Heart right ventricle (tissue), 16 donors: Measurements from ENCODE around the gene RBMS3. TPM values are rescaled to one million over a fixed set of nuclear protein-coding genes. Genes with fewer than 3 reads are reported as not detected.

Source experiments
- ATAC-seq, 8 donors: fragments of 200-7000 bp; cut with Tn5 transposase; one replicate each; pipeline ENCODE4 v1.9.1; 2020; ENCODE audit warnings: mild to moderate bottlenecking in 8 of 8, moderate library complexity in 8 of 8, moderate number of reproducible peaks in 1 of 8
- DNase-seq, 2 donors: peaks; one replicate each; pipeline ENCODE4 v3.0.0-alpha.2; 2020
- H3K27ac ChIP-seq, 10 donors: fragments of 200-600 bp; sonication (generic) in 2 of 10; one replicate each; pipeline versions ENCODE4 v1.5.0 to v1.8.0; 2020 to 2022; ENCODE audit warnings: mild to moderate bottlenecking in 3 of 10
- H3K27me3 ChIP-seq, 7 donors: fragments of 200-600 bp; one replicate each; pipeline ENCODE4 v1.8.0; 2021 to 2022; ENCODE audit warnings: mild to moderate bottlenecking in 2 of 7
- H3K36me3 ChIP-seq, 9 donors: fragments of 200-600 bp; sonication (generic) in 1 of 9; one replicate each; pipeline versions ENCODE4 v1.5.0 to v1.8.0; 2020 to 2022; ENCODE audit warnings: mild to moderate bottlenecking in 2 of 9
- H3K4me1 ChIP-seq, 9 donors: fragments of 200-600 bp; sonication (generic) in 1 of 9; one replicate each; pipeline versions ENCODE4 v1.5.0 to v1.8.0; 2020 to 2022; ENCODE audit warnings: mild to moderate bottlenecking in 4 of 9
- H3K4me3 ChIP-seq, 10 donors: fragments of 200-600 bp; sonication (generic) in 2 of 10; one replicate each; pipeline versions ENCODE4 v1.5.0 to v1.8.0; 2020 to 2022; ENCODE audit warnings: mild to moderate bottlenecking in 7 of 10, moderate library complexity in 2 of 10
- H3K9me3 ChIP-seq, 11 donors: fragments of 200-600 bp in 10 of 11; sonication (generic) in 2 of 11; one replicate each; pipeline versions ENCODE4 v1.5.0 to v1.8.0; 2013 to 2022; ENCODE audit warnings: mild to moderate bottlenecking in 2 of 11, control low read depth in 1 of 11, moderate library complexity in 1 of 11
- WGBS, 2 donors: extraction: QIAGEN DNeasy Blood & Tissue Kit; methylation state at CpG; one replicate each; pipeline ENCODE4 v1.1.7; 2013; ENCODE audit warnings: inconsistent platforms in 1 of 2; 5-methylcytosine and 5-hydroxymethylcytosine counted together
- intact Hi-C, 10 donors: fragments of 100-400 bp; cut with DNase I; formaldehyde crosslinking; loops; one replicate each; pipeline versions ENCODE4 v1.11.1 to v1.14.2; 2022
- polyA plus RNA-seq, 2 donors: library from polyadenylated mRNA; stranded (reverse); fragments of 200-250 nt; gene quantifications; one replicate each; pipeline ENCODE4 v1.2.3, GENCODE V29; 2013
- total RNA-seq, 10 donors: library from RNA; stranded (reverse); fragmentation: NEBNext Ultra II Directional in 3 of 10; extraction: Animal tissue kit (Norgen Biotek cat#: 25700) in 3 of 10; gene quantifications; one replicate each; pipeline versions ENCODE4 v1.2.1 to v1.2.4, GENCODE V29; 2021 to 2023
- TF ChIP-seq, protein P1 (sequence below), 9 donors: fragments of 200-600 bp; sonication (generic) in 2 of 9; IDR thresholded peaks; one replicate each; pipeline versions ENCODE4 v1.5.0 to v1.8.0; 2021 to 2022; ENCODE audit warnings: antibody characterized with exemption in 9 of 9, mild to moderate bottlenecking in 5 of 9, moderate library complexity in 1 of 9
- donor health status: Arrhythmogenic right ventricular cardiomyopathy.
- donor health status: ischemic (EF 13 %, LVEDD 7.1; RV severe dilation, severe dysfunction).
- donor health status: healthy with polysubstance abuse.
- donor health status: DM: no; HTN: yes; CAD: no.
- donor health status: DM: no; HTN: no; CAD: no.
- donor health status: ischemic (EF 25% LVEDD 6.9; RV normal size, moderate dysfunction).
- donor health status: ischemic (EF 25% LVEDD 5.7; RV mildly dilated, moderate dysfunction).
- donor health status: healthy.
- donor health status: DM: yes; HTN: yes; CAD: no.
- donor health status: Ischemic cardiomyopathy.
- donor health status: ischemic (EF 35%, LVEDD 5.7; RV mildly dilated, moderate dysfunction).
- donor health status: nonischemic (EF 11% LVEDD 7.7; RV severe dilation, severe dysfunction).
- donor health status: DM: yes; HTN: yes; CAD: no.
- donor health status: PGD.
- donor health status: ischemic (EF 29% LVEDD 5.4; RV normal size, mild dysfunction).
- donor health status: nonischemic (EF 23%, LVEDD 6.1; RV moderate dilation, normal function).

RBMS3 gene
- total and polyA plus RNA-seq, 12 donors, result 3.2 to 41.1 (median 26.4) TPM

- Histone ChIP-seq H3K4me3 (no peak overlapping the region), H3K27me3 (no peaks in the 10 kb centered on the region), H3K27ac (no peak overlapping the region), H3K4me1 (peaks cover 0 to 19% (median 7%) of the 10 kb centered on the region in 9 donors), H3K9me3 (no peaks in the 10 kb centered on the region), H3K36me3 (no peaks in the 10 kb centered on the region)
- TF ChIP-seq, protein P1, sequence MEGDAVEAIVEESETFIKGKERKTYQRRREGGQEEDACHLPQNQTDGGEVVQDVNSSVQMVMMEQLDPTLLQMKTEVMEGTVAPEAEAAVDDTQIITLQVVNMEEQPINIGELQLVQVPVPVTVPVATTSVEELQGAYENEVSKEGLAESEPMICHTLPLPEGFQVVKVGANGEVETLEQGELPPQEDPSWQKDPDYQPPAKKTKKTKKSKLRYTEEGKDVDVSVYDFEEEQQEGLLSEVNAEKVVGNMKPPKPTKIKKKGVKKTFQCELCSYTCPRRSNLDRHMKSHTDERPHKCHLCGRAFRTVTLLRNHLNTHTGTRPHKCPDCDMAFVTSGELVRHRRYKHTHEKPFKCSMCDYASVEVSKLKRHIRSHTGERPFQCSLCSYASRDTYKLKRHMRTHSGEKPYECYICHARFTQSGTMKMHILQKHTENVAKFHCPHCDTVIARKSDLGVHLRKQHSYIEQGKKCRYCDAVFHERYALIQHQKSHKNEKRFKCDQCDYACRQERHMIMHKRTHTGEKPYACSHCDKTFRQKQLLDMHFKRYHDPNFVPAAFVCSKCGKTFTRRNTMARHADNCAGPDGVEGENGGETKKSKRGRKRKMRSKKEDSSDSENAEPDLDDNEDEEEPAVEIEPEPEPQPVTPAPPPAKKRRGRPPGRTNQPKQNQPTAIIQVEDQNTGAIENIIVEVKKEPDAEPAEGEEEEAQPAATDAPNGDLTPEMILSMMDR (IDR thresholded peaks at IDR 0.05), result no peak
- ATAC-seq, result no peak
- intact Hi-C loops, result loop anchor here in 1 of 10 donors (10.0 kb wide), 1 partner anchor 267 kb away; no protein-coding TSS in a partner anchor
- WGBS, 2 donors, result 50 to 54% methylated on average over 3 of the region's 3 CpGs
- DNase-seq, result no peak
These were observed 316.6 kb downstream of the RBMS3 start for GRCh38 chr3:29597376-29598008.

DNA sequence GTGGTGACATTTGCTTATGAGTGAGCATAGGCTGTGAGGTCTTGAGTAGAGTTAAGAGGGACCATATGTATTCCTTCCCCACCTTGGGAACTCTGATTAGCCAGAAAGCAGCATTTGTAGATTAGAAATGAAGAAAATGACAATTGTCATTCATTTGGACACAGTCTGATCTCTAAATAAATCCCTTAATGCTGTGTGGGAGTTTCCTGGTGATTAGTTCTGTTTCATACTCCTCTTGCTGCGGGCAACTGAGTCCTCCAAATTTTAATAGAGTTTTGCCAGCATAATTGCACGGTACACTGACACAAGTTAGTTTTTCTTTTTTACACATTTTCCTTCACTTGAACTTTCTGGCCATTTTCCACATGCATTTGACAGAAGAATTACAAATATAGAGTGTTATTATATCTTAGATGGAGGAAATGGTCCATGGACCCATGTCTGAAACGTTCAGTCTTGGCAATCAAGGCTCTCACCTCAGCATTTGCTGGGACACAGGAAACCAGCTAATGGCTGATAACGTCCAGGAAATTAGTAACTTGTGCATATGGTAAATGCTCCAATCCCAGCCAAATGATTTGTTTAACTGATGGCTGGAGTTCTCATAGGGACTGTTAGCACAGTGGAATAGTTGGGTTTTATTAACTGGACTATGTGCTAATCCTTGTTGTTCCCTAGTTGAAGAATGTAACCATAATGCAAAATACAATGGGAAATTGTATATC is 321.2 kb downstream of the RBMS3 start:
- Histone ChIP-seq H3K4me1 (peaks cover 0 to 40% (median 13%) of the 10 kb centered on the region in 9 donors), H3K36me3 (no peaks in the 10 kb centered on the region), H3K9me3 (no peaks in the 10 kb centered on the region), H3K4me3 (no peak overlapping the region), H3K27ac (peak overlapping the region in 4 of 10 donors; percentile 2 to 54 (median 12)), H3K27me3 (no peaks in the 10 kb centered on the region)
- ATAC-seq (peak in 6 of 8 donors; percentile 46 to 91 (median 80)), DNase-seq (peak in 1 of 2 donors; percentile 17)
- intact Hi-C loops, result loop anchor here in 1 of 10 donors (10.0 kb wide), 1 partner anchor 57 kb away; no protein-coding TSS in a partner anchor
- 45 to 55% methylated on average over 4 of the region's 4 CpGs for WGBS, 2 donors
- TF ChIP-seq, protein P1 (IDR thresholded peaks at IDR 0.05), result no peak

- Histone ChIP-seq H3K27me3 (no peaks in the 10 kb centered on the region), H3K27ac (no peak overlapping the region), H3K9me3 (no peaks in the 10 kb centered on the region), H3K4me3 (no peak overlapping the region), H3K4me1 (peaks cover 0 to 37% (median 8%) of the 10 kb centered on the region in 9 donors), H3K36me3 (no peaks in the 10 kb centered on the region)
- WGBS, 2 donors, result 96 to 97% methylated on average over 2 of the region's 2 CpGs
- ATAC-seq, result peak in 1 of 8 donors; percentile 20
- no peak for DNase-seq
- intact Hi-C loops, result loop anchor here in 1 of 10 donors (10.0 kb wide), 1 partner anchor 61 kb away; no protein-coding TSS in a partner anchor
- TF ChIP-seq, protein P1 (IDR thresholded peaks at IDR 0.05), result no peak
These were observed 325.0 kb downstream of the RBMS3 start for GRCh38 chr3:29605845-29606244.

DNA sequence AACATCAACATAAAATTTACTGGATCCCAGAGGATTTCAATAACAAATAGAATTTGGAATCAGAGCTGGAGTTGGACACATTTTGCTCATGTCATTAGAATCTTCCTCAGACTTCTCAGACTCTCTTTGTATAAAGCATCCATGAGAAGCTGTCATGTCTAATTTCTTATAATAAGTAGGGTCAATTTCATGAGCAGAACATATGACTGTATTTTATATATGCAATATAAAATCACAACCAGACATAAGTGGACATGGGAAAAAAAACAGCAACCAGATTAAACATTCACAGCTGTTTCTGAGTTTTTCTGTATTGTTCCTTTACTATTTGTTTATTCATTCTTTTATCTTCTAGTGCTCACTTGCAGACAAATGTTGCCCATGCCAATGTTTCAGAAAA is 325.5 kb downstream of the RBMS3 start:
- TF ChIP-seq, protein P1 (IDR thresholded peaks at IDR 0.05), result no peak
- no peaks in the 10 kb centered on the region for H3K36me3 ChIP-seq
- H3K4me3 ChIP-seq, result no peak overlapping the region
- H3K27me3 ChIP-seq, result no peaks in the 10 kb centered on the region
- DNase-seq (no peak), ATAC-seq (no peak)
- H3K4me1 ChIP-seq, result peaks cover 0 to 37% (median 8%) of the 10 kb centered on the region in 9 donors
- intact Hi-C loops, result loop anchor here in 1 of 10 donors (10.0 kb wide), 1 partner anchor 62 kb away; no protein-coding TSS in a partner anchor
- no peak overlapping the region for H3K27ac ChIP-seq
- no peaks in the 10 kb centered on the region for H3K9me3 ChIP-seq
